Activated naive CD4-positive, alpha-beta T cell treated with anti-CD3 and anti-CD28 coated beads, Interleukin-2, amount 50 U/mL, for 72 hours (primary cell): ENCODE measurements around the gene NPY5R. TPM values are rescaled to one million over a fixed set of nuclear protein-coding genes. Genes with fewer than 3 reads are reported as not detected.
A peak's percentile ranks its signal among the peaks of the same experiment; 100 is the strongest.

Experiments
- ATAC-seq, 2 donors: fragments of 150-1000 bp; cut with Tn5 transposase; 2 replicates each; pipeline ENCODE4 v1.10.0; 2021; ENCODE audit warnings: mild to moderate bottlenecking in 2 of 2, moderate library complexity in 2 of 2
- DNase-seq, 2 donors: peaks; one replicate each; pipeline ENCODE4 v3.0.0; 2021 to 2022; ENCODE audit warnings: low spot score in 2 of 2
- H3K27ac Mint-ChIP-seq, 2 donors: one replicate each; pipeline ENCODE4 v1.8.0; 2022; ENCODE audit warnings: mild to moderate bottlenecking in 2 of 2, mixed read lengths in 2 of 2
- H3K36me3 Mint-ChIP-seq, 2 donors: one replicate each; pipeline ENCODE4 v1.8.0; 2022; ENCODE audit warnings: mixed read lengths in 2 of 2
- H3K9me3 Mint-ChIP-seq, 2 donors: one replicate each; pipeline ENCODE4 v1.8.0; 2022; ENCODE audit warnings: mixed read lengths in 2 of 2
- total RNA-seq, 2 donors: library from RNA; stranded (reverse); gene quantifications; one replicate each; pipeline ENCODE4 v1.2.3, GENCODE V29; 2022

NPY5R gene
- not detected for total RNA-seq

DNA sequence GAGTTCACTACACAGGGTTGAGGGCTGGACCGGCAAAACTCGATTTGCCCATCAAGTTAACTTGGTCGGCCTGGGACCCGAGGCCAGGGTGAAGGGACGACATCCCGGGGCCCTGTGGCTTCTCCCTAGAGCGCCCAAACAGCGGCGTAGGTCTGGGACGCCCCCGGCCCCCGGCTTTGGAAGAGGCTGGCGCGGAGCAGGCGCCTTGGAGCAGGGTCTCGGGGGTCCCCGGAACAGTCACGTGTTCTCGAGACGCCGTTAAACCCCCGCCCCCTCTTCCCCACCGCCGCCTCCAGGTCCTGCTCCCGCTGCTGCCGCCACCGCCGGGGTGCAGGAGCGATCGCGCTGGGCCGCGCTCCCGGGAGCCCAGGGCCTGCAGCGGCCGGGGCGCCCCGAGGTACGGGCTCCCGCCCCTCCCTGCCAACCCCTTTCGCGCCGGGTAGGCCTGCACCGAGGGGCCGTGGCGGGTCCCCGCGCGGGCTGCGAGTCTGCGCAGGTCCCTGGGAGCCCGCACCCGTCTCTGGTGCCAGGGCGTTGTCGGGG lies at the start of gene NPY5R:
Gene NPY5R, plus strand, starts transcription at position 289 of the 543 bp plus-strand sequence. CDS start 6,382 bp downstream, outside the sequence.
- Mint-ChIP-seq H3K27ac (no peak within 1 kb of the TSS), H3K36me3 (no peaks in the 10 kb centered on the region), H3K9me3 (no peaks in the 10 kb centered on the region)
- ATAC-seq (peak in 1 of 2 donors; percentile 32), DNase-seq (no peak)

DNA sequence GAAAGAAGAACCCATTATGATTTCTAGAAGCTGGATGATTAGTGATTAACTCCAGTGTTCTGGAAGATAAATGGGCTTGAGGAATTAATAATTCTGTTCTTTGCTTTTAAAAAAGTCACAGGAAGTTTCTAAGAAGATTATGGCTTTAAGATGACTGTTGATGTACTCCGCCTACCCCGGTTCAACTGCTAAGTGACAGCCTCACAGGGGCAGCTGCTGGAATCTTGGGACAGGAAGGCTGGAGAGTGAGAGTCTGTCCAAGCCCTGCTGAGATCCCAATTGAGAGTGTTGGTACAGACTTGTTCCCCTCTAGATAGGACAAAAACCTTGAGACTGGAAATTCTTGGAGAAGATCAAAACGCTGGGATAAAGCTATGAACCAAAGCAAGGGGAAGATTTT lies 48.6 kb upstream of the NPY5R start:
- no peak for DNase-seq
- no peaks in the 10 kb centered on the region for H3K36me3 Mint-ChIP-seq
- ATAC-seq = no peak
- no peaks in the 10 kb centered on the region for H3K9me3 Mint-ChIP-seq
- H3K27ac Mint-ChIP-seq = no peak overlapping the region

DNA sequence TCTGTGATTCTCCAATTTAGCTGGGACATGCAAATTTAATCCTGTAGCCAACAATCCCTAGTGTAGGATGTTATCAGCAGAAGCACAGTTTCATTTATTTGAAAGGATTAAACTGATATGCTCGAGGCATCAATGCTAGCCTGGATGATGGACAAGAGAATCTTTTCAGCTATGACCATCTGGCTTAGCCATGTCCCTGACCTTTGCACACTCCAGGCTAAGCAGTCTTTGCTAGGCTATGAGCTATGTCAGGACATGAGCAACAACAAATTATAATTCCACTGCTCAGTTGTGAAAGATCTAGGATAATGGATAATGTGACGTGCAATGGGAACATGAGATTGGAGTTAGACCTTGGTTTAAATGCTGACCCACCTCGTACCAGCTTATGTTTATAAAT lies 43.2 kb upstream of the NPY5R start:
- no peak for DNase-seq
- ATAC-seq = no peak
- Mint-ChIP-seq H3K36me3 (no peaks in the 10 kb centered on the region), H3K27ac (no peak overlapping the region), H3K9me3 (no peaks in the 10 kb centered on the region)

DNA sequence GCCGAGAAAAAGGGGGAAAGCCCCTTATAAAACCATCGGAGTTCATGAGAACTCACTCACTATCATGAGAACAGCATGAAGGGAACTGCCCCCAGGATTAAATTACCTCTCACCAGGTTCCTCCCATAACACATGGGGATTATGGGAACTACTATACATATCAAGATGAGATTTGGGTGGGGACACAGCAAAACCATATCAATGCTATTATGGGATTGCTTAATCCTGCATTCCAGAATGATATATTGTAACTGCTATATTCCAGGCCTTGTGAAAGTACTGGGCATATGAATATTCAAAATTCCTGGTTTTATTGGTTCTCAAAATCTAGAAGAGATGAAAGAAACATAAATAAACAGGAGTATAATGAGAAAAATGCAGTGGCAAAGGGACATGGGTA lies 40.6 kb upstream of the NPY5R start:
- DNase-seq (no peak), ATAC-seq (no peak)
- Mint-ChIP-seq H3K9me3 (no peaks in the 10 kb centered on the region), H3K36me3 (no peaks in the 10 kb centered on the region), H3K27ac (no peak overlapping the region)

DNA sequence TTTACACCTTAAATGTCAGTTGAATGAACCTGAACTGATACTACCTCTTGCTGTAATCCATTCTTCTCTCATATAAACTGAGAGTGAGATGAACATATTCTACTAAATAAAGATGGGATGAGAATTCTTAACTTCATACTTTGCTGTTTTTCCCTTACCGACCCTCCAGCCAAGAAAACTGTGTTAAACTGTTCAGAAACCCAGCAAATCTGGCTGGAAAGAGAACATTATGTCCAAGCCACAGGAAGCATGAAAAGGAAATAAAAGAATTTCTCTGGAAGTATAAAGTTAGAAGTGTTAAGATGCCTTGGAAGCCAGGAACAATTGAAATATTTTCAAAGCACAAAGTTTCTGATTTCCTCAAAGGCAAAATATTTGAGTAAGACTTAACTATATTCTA lies 34.2 kb upstream of the NPY5R start:
- no peak overlapping the region for H3K27ac Mint-ChIP-seq
- H3K9me3 Mint-ChIP-seq = no peaks in the 10 kb centered on the region
- DNase-seq = no peak
- no peaks in the 10 kb centered on the region for H3K36me3 Mint-ChIP-seq
- ATAC-seq = no peak

DNA sequence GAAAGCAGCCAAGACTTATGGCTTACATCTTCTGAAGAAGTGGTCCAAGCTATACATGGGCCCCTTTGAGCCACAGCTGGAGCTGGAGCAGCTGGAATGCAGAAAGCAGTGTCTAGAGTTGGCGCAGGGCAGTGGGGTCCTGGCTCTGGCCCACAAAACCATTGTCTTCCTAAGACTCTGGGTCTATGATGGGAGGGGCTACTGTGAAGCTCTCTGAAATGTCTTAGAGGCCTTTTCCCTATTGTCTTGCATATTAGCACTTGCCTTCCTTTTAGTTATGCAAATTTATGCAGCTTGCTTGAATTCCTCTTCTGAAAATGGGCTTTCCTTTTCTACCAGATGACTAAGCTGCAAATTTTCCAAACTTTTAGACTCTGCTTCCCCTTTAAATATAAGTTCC lies 26.6 kb upstream of the NPY5R start:
- DNase-seq = no peak
- ATAC-seq = no peak
- H3K36me3 Mint-ChIP-seq = peaks cover 0 to 24% of the 10 kb centered on the region in 2 donors

DNA sequence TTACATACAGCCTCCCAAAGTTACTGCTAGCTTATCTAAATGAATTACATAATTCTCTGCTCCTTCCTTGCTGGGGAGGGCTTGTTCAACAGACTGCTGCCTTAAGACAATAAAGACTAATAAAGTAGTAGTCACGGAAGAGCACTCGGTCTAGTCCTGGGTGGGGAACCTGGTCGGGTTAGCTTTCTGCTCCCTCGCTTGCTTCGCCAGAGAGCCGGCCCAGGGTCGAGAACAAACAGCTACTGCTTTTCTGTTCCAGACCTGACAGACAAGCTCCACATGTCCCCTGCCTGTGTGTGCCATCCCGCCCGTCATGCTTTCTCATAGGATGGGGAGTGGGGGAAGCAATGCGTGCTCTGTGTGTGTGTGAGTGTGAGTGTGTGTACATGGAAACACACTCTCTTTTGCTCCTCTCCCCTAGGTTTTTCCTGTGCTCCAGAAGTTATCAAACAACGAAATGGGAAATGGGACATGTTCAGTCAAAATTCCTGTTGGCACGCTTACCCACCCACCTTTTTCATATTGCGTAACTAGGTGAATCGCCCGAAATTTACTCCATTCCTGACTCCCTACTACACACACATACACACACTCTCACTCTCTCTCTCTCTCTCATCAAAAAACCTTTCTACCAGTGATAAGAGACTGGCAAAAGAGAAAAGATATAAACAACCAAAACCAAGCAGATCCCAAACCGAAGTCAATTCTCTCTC lies 12.6 kb upstream of the NPY5R start:
- peaks cover 0 to 6% of the 10 kb centered on the region in 2 donors for H3K36me3 Mint-ChIP-seq
- DNase-seq = no peak
- no peaks in the 10 kb centered on the region for H3K9me3 Mint-ChIP-seq
- H3K27ac Mint-ChIP-seq = no peak overlapping the region
- no peak for ATAC-seq

More for the DNA sequence above, 26.6 kb upstream of the NPY5R start:
- no peak overlapping the region for H3K27ac Mint-ChIP-seq
- peaks cover 13 to 17% of the 10 kb centered on the region in 2 donors for H3K9me3 Mint-ChIP-seq

DNA sequence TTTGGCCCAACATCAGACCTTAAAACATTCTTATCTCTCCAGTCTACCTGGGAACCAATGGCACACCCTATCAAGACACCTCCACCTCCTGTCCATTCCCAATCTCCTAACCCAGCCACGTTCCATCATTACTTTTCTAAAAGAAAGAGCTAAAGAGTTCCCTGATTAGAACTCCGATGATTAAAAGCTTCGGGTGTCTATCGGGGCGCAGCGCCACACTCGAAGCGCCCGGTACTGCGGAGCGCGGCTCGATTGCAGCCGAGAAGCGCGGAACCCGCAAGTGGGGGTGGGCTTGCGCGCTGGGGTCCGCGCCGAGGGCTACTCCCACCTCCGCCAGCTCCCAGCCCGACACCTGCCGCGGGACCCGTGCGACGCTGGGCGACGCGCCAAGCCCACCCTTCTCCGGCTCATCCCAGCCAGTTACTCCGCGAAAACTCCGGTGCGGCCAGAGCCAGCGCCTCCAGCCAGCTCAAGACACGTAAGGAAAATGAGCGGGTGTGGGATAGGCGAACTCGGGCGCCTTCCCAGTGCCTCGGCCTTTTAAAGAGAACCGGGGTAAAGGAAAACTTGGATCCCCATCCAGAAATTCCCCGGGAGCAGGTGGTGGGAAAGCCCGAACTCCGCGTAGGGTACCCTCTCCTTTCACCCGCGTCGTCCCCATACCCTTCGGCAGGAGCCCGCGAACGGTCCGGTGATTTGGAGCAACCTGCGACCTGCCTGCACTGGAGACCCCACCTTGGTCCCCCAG lies 11.9 kb upstream of the NPY5R start:
- ATAC-seq (peak in 1 of 2 donors; percentile 57), DNase-seq (peak in 1 of 2 donors; percentile 7)
- no peaks in the 10 kb centered on the region for H3K9me3 Mint-ChIP-seq

DNA sequence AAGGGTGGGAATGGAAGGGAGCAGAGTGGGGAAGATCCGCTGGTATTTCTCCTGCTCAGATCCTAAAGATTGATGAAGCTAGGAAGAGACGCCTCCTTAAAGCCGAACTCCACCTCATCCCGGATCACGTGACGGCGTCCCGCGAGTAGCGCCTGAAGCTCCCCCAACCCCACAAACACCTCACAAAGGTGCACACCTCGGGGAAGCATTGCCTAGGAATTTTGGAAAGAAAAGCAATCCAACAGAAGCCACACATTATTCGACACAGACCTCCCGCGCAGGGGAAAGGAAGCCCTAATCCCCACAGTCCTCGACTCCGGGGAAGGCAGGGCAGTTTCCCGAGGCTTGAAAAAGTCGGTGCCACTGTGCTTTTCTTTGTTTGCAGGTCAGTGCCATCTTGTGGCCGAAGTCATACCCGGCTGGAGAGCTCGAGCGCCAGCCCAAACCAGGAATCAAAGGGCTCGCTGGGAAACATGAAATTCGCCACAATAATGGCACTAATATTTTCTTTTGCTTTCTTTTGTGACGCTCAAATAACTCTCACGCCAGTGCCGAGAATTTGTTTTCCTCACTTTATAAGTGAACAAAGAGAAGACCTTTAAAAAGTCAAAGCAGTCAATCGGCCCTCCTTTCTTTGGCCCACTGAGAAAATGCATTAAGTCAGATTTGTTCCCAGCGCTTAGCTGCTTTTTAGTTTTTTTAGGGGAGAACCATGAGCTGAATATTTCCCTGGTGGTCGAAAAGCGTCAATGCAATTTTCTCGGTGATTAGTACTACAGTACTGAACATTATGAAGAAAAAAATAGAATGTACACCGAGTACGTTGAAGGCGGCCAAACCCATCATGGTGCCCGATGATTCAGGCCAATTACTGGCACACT lies 10.9 kb upstream of the NPY5R start, which contains the start of gene NPY1R:
Gene NPY1R, minus strand, starts transcription at position 71 of the 881 bp plus-strand sequence. CDS start 6,042 bp downstream, outside the sequence.
- no peaks in the 10 kb centered on the region for H3K9me3 Mint-ChIP-seq
- peaks cover 0 to 6% of the 10 kb centered on the region in 2 donors for H3K36me3 Mint-ChIP-seq
- DNase-seq = peak in 1 of 2 donors; percentile 29
- no peak within 1 kb of the TSS for H3K27ac Mint-ChIP-seq
- ATAC-seq = peak in 1 of 2 donors; percentile 83

More for the DNA sequence above, 11.9 kb upstream of the NPY5R start:
- Mint-ChIP-seq H3K27ac (no peak overlapping the region), H3K36me3 (peaks cover 0 to 6% of the 10 kb centered on the region in 2 donors)

DNA sequence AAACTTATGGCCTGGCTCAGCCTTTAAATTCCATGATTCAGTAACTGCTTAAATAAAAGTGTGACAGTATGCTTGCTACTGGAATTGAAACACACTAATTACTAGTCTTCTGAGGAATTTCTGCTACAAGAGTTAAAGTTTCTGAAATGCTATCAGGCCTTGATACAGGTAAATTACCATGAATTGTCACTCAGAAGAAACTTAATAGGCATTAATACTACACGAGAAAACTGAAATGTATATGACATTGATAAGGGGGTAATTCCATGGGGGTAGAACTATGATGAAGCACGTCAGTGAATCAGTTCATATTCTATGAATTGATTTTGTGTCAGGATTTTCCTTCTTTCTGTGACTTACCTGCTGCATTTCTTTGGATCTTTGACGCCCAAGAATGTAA lies 8.3 kb upstream of the NPY5R start:
- Mint-ChIP-seq H3K27ac (no peak overlapping the region), H3K9me3 (no peaks in the 10 kb centered on the region), H3K36me3 (peaks cover 0 to 6% of the 10 kb centered on the region in 2 donors)
- ATAC-seq = no peak
- DNase-seq = no peak

DNA sequence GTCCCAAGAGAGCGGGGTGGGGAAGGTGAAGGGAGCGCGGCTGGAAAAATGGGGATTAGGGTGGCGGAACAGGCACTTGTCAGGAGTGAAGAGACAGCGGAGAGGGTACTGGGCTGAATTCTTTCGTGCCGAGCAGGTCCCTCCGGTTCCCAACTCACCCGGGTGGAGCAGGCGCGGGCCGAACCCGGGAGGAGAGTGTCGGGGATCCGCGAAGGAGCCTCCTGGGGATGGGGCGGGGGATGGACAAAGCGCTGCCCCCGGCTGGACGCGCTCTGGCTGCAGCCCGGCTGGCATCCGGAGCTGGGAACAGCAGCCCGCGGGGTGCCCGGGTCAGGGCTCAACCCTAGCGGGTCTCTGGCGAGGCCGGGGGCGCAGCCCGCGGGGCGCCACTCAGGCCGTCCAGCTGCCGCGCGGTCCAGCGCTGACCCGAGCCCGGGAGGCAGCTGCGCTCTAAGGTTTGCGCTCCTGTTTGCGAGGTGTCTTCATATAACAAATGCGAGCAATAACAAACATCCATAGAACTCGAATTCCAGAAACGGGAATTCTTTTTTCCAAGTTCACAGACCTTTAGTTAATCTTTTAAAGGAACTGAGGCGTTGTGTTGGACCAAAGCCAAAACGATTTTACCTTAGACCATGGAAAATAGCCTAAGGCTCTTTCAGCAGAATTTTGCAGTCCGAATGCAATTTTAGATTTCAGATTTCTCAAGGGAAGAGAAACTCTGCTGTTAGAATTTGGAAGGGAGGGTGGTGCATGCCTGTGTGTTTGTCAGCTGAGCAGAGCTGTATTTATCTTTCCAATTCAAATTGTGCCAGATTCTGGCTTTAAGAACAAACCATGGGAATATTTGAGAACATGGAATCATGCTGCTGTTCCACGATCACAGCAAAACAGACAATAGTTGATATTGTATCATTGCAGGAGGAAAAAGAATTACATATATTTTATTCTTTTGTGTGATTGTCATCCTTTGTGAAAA lies 744 bp downstream of the NPY5R start:
- no peaks in the 10 kb centered on the region for H3K36me3 Mint-ChIP-seq
- DNase-seq = no peak
- no peak overlapping the region for H3K27ac Mint-ChIP-seq
- no peaks in the 10 kb centered on the region for H3K9me3 Mint-ChIP-seq
- peak in 1 of 2 donors; percentile 22 for ATAC-seq

DNA sequence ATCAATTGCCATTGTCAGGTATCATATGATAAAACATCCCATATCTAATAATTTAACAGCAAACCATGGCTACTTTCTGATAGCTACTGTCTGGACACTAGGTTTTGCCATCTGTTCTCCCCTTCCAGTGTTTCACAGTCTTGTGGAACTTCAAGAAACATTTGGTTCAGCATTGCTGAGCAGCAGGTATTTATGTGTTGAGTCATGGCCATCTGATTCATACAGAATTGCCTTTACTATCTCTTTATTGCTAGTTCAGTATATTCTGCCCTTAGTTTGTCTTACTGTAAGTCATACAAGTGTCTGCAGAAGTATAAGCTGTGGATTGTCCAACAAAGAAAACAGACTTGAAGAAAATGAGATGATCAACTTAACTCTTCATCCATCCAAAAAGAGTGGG lies 7.0 kb downstream of the NPY5R start:
- DNase-seq (no peak), ATAC-seq (no peak)
- H3K36me3 Mint-ChIP-seq = no peaks in the 10 kb centered on the region
- no peak overlapping the region for H3K27ac Mint-ChIP-seq
- no peaks in the 10 kb centered on the region for H3K9me3 Mint-ChIP-seq

DNA sequence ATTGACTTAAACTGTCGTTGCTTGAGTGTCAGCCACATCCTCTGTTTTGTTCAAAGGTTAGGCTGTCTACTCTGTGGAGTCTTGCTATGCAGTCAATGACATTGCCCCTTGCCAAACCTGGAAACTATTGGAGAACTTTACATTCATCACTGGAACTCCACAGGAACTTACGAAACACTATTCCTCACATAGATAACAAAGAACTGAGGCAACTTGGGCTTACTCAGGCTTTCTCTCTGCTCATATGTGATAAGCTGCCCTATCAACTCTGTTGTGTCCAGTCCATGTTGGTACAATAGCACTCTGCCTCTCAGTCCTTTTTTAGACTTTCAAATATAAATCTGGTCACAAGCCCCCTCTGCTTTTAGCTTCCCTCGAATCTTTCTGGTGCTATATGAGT lies 9.4 kb downstream of the NPY5R start:
- ATAC-seq (no peak), DNase-seq (no peak)
- Mint-ChIP-seq H3K27ac (no peak overlapping the region), H3K9me3 (no peaks in the 10 kb centered on the region), H3K36me3 (no peaks in the 10 kb centered on the region)

DNA sequence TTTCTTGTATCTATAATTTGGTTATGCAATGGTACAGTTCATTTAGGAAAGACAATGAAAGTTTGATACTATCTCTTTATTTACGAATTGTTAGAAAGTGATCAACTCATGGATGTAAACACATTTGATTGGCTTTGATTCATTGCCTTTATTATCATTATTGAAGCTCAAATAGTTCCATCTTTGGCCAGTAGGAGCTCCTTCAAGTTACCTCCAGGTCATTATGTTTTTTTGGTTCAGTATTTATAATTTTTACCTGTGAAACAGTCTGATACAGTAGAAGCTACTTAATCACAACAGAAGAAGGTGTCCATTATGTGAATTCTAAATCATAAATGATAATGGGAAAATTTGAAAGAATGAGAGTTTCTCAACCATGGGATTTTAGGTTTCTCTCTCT lies 12.4 kb downstream of the NPY5R start:
- DNase-seq = no peak
- Mint-ChIP-seq H3K27ac (no peak overlapping the region), H3K36me3 (no peaks in the 10 kb centered on the region), H3K9me3 (no peaks in the 10 kb centered on the region)
- ATAC-seq = no peak

DNA sequence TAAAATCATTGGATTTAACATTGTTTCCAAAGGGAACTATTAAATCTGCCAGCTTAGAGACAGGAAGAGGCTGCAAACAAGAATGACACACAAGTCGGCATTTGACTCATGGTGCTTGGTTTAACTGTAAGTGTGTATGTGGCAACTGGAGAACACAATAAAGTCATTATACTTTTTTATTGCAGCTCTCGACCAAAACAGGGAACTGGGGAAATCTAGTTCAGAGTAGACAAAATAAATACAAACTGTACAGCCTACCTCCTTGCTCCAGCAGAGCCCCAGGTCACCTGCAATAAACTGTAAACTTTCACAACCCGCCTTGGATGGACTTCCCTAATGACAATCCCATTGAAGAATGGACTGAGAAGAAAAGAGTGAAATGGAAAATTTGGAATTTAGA lies 24.0 kb downstream of the NPY5R start:
- ATAC-seq (no peak), DNase-seq (no peak)
- Mint-ChIP-seq H3K36me3 (no peaks in the 10 kb centered on the region), H3K9me3 (no peaks in the 10 kb centered on the region), H3K27ac (no peak overlapping the region)

DNA sequence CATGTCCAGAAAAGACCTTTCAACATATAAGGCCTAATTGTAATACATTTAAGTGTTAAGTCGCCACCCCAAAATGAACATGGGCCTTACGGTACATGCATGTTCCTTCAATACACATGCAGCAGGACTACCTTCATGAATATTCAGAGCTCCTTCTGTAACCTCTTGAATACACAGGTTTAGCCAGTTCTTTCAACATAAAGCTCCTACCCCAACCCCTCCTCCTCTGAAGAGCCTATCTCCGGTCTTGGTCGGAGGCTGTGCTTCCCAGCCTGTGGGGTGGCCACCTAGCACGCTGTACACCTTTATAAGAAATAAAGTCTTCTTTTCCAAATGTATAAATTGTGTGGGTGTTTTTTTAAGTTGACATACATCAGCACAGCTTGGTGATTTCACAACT lies 28.3 kb downstream of the NPY5R start:
- H3K9me3 Mint-ChIP-seq = no peaks in the 10 kb centered on the region
- ATAC-seq (no peak), DNase-seq (no peak)
- no peaks in the 10 kb centered on the region for H3K36me3 Mint-ChIP-seq
- H3K27ac Mint-ChIP-seq = no peak overlapping the region
